Amniotic stem cell (primary cell): Measurements from ENCODE around the gene ABCB1.

ENCODE experiments used
- DNase-seq: peaks from one replicate; lab custom pipeline; 2025; lab: John Stamatoyannopoulos, UW

The ABCB1 gene

DNA sequence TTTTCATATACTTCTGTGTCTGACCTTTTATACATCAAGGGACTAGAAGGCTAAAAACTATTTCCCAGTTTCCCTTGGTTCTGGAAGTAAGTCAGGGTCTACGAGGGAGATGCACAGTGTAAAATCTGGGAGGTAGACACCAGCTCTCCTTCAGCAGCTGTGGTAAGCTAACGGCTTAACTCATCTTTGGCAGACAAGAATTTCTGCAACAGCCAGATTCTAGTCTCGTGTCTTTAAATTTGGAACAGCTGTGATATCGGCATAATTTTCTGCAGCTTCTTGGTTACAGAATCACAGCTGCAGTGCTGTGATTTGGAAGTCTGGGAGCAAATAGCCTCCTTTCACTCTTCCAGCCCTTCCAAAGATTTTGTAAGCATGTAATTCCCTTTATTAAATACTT lies 87.8 kb downstream of the ABCB1 start:
- DNase-seq, result no peak

DNA sequence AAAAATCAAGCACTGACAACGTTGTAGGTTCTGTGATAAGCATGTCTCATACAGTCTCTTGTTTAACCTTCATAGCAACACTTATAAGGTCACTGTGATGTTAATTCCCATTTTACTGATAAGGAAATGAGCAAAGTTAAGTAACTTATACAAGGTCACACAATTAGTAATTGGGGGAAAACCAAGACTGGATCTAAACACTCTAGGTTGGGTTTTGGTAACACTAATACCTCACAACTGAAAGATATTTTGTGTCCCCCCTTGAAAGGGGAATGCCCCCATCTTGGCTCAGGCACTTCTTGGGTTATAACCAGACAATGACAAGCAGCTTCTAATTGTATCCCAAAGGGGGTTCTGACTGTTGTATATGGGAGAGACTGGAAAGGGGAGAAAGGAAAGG lies 89.2 kb downstream of the ABCB1 start:
- no peak for DNase-seq

DNA sequence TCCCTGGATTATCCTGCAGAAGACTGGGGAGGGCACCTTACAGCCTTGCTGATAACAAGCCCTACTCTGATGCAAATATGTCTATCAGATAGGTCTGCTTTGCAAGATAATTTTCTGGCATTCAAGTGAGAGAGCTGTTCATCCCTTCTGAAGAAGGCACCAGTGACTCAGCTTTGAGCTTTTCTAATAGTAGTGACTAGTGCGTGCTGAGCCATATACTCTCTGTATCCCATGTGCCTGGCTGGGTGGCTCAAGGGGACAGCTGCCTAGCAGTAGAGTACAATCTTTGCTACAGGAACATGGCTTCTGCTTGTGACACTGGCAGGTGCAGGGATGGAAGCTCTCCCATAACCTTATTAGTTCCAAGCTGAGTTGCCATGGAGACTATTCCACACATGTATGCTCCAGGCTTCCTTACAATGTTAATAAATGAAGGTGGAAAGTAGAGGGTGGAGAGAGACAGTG lies 90.2 kb downstream of the ABCB1 start:
- no peak for DNase-seq

DNA sequence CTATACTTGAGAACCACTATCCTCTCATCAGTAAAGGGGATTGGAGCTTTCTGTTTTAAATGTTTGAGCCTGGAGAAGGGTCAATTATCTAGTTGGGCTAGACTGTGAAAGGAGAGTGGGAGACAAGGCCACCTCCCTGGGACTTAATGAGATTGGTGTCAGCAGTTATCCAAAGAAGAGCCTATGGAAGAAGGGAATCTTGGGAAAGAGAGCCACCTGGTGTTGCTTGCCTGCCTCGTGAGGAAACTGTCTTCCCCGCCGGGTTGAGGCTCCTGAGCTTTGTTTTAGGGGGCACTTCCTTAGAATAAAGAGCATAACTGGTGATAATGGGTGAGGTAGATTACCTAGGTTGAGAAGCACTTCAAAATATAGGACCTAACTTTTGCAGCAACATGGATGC lies 93.2 kb downstream of the ABCB1 start:
- no peak for DNase-seq

DNA sequence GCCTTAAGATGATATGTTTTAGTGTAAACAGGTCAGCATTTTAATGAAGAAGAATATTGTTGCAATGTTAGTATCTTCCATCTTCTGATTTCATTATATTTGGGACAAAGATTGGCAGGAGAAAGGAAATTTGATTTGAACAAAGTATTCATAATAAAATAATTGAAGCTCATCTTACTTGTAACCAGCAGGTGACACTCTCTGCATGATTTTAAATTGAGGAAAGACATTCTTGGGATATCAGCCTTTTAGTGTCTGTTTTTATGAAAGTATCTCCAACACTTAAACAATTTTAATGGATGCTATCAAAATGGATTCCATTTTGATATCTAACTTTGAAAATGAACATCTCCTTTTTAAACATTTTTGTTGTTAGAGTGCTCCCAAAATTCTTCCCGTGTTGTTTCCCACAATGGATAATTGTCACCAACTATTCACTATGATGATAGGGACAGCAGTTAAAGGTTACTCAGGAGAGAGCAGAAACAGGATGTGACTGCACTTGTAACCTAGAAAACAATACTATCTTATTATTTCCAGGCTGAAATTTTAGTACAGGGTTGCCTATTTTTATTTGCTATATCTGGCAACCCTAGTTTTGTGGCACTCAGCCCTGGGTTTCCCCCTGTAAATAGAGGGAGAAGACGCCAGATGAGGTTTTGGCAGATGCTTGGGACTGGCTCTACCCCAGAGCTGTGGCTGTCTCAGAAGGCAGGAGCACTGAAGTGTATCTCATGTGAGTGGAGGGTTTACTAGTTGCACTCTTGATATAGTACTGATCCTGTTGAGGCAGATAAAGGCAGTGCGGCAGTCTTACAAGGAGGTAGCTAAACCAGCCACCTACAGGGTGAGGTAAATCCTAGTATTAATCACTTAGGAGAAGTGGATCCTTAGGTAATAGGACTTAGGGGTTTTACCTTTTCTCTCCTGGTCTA lies 94.2 kb downstream of the ABCB1 start:
- DNase-seq, result no peak

DNA sequence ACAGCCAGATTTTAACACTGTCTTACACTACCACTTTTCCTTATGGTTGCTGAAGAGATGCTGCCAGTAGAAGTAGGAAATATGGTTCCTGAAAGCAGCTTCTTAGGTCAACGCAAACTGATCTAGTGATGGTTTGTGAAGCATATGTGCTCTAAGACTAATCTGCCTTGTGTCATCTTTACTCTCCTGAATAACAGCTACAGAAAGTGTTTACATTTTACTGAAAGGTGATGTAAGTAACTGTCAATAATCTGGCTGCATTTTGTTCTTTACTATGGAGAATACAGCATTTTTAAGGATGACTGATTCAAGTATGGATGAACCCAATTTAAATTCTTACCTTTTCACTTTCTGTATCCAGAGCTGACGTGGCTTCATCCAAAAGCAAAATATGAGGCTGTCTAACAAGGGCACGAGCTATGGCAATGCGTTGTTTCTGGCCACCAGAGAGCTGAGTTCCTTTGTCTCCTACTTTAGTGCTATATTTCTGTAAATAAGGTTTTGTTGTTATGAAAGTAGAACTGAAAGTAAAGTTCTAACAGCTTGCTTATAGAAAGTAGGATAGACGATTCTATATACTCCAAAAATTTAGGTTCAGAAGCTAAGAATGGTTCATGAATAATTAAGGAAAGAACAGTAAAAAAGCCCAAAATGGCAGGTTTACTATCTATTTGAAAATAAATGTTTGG lies 95.0 kb downstream of the ABCB1 start:
- DNase-seq, result no peak

DNA sequence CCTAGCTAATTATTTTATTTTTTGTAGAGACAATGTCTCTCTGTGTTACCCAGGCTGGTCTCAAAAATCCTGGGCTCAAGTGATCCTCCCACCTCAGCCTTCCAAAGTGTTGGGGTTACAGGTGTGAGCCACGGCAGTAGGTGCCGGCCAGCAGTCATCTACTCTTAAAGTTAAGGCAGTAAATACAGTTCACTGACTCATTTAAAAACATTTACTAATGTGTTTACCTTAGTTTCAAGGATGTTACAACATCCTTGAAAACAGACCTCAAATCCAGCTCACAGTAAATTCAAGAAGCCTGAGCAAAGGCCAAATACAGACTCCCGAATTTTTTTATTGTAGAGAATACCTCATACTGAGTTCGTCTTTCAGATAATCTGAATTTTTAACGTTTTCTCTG lies 95.6 kb downstream of the ABCB1 start:
- DNase-seq, result no peak

DNA sequence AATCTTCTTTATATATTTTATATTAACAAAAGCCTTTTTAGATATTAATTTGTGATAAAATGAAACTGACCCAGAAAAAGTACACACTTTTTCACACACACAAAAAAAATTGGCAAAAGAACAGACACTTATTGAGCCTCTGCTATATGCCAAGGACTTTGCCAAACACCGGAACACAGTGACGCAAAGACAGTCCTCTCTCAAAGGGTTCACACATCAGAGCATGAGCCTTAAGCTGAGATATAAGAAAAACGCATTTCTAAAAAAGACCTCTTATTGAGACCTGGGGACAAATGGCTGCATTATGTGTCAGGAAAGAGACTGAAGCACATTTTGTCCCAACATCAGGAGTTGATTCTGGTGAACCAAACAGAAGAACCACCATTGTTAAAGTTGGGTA lies 101.2 kb downstream of the ABCB1 start:
- no peak for DNase-seq

DNA sequence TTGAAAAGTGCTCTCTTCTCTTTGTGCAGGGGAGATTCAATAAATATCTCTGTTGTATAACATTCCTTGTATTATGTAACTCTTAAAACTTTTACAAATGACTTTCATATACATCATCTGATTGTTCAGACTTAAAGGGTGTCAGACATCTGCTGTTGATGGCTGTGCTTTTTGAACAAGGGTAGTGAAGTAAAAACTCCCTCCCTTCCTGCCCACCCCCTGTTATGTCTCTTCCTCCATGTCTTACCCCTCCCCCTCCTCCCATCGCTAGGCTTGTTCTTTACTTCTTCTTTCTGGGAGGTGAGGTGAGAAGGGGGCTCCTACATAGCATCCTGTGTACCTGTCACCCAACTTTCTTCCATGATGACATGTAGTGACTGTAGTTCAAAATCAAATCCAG lies 101.8 kb downstream of the ABCB1 start:
- DNase-seq, result no peak

DNA sequence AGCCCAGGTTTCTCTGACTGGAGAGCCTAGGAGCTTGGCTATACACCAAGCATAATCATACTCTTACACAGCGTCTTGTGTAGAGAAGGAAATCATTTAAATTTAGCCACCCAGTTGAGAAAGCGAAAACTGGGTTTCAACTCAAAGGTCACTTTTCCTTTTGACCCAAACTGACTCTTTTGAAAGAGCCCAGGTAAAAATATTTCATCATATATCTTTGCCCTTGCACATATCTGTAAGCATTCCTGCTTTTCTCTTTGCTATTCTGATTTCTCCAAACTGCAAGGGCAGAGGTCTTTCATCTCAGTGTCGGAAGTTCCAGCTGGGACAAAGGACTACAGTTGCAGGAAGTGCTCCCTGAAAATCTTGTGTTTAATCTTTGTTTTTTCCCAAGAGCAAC lies 103.2 kb downstream of the ABCB1 start:
- no peak for DNase-seq

DNA sequence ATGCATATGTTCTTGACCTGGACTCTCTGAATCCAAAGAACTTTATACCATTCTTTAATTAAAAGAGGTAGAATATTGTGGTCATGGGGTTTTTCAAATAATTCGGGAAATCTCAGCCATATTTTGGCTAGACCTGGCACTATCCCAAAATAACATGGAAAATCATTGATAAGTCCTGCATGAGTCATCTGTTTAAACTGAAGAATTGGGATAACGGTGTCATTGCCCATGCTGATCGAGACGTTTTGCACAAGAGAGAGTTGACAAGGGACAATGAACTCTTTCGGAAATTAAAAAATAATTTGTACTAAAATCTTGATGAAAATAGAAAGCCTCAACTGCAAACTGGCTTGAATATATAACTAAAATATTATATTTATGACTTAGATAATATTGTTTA lies 105.3 kb downstream of the ABCB1 start:
- no peak for DNase-seq

DNA sequence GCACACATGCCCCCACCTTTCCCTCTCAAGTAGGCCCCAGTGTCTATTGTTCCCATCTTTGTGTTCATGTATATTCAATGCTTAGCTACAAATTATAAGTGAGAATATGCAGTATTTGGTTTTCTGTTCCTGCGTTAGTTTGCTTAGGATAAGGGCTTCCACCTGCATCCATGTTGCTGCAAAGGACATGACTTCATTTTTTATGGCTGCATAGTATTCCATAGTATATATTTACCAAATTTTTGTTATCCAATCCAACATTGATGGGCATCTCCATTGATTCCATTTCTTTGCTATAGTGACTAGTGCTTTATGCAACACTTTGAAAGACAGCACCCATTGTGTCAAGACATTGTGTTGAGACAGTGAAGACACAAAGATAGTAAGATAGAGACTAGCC lies 106.2 kb downstream of the ABCB1 start:
- DNase-seq, result no peak

DNA sequence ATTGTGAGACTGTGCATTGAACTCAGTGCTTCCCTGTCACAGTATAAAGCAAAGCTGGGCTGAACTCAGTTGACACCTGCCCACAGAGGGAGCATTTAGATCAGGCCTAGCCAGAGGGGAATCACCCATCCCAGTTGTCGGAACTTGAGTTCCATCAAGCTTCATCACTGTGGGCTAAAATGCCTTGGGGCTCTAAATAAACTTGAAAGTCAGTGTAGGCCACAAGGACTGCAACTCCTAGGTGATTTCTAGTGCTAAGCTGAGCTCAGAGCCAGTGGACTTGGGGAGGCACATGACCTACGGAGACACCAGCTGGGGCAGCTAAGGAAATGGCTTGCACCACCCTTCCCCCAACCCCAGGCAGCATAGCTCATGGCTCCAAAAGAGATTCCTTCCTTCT lies 117.6 kb downstream of the ABCB1 start:
- DNase-seq, result no peak

DNA sequence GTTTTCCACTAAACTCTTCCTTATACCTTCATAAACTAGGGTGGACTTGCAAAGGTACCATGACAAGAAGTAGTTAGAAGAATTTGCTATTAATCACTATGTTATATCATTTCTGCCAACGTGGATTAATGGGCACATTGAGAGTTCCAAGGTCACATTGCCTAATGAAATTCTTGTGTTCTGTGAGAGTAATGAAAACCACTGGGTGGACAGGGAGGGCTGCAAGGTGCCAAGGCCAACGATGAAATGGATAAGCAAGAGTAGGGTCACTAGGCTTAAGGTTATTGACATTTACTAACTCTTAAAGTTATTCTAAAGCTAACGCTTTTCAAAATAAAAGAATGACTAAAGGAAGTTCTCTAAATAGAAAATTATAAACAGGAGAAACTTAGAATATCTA lies 118.6 kb downstream of the ABCB1 start:
- DNase-seq, result no peak

DNA sequence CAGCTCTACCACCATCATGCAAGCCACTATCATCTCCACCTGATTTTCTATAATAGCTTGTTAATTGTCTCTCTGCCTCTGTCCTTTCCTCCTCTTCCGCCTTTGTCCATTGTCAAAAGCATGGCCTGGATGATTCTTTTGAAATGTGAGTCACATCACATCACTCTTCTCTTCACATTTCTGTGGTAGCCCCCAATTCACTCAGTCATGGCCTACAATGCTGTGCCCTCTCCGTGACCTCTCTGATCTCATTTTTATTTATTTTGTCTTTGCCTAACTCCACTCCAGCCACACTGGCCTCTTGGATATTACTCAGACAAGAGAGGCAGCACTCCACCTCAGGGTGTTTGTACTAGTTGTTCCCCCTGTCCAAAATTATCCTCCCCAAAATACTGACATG lies 120.3 kb downstream of the ABCB1 start:
- no peak for DNase-seq

DNA sequence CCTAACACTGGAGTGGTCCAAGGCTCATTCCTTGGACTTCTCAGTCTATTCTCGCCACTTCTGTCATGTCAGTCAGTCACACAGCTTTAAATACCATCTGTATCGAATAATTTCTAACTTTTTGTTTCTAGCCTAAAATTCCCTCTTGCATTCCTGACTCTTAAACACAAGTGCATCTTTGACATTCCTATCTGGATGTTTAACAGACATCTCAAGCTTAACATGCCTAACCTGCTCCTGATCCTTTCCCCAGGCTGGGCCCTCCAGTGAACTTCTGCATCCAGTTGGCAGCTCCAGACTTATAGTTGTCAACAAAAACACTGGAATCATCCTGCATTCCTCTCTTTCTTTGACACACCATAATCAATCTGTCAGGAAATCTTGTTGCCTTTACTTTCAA lies 120.7 kb downstream of the ABCB1 start:
- DNase-seq, result no peak

DNA sequence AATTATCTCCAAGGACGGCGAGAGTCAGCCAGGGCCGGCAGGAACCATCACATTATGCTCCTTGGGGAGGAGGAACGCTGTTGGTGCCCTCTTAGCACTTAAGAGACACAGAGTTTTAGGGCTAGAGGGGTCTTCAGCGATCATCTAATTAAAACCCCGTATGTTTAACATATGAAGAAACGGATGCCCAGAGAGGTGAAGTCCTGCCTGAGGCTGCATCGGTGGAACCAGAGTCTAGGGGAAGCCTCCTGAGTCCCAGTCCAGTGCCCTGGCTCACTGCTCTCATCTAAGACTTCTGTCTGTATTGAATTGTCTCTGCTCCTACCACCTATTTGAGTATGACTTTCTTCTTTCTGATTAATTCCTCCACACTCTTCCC lies 124.5 kb downstream of the ABCB1 start:
- DNase-seq, result no peak

DNA sequence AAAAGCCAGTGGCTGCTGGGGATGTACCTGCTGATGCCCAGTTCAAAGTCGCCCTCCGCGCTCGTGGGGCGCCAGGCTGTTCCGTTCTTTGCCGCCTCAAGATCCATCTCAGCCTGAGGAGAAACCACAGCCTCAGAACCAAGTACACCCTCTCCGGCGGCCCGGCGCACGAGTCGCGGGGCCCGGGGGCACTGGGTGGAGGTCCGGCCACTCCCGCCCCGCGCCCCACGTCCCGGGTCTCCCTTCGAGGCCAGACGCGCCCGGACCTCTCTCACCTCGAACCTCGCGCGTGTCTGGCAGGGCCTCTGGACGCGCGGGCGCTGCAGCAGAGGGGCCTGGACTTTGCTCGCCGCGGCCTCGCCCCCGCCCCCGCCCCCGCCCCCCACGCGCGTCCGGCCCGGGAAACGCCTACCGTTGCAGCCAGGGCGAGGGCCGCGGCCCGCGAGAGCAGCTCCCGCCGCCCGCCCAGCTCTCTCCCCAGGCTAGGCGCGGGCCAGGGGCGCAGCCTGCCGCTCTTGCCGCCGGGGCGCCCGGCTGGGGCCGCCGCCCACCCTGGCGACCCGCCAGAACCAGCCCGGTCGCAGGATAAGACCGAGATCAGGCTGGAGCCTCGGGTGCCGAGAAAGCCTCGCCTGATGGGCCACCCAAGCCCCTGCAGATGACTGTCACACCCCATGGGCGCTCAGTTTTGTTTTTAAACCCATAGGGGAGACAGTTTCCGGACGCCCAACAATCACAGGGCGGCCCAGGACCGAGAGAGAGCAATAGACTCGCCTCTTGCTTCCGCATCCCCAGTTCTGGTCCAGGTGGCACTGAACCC lies 125.1 kb downstream of the ABCB1 start, which contains the start of gene ABCB4:
TSS of gene ABCB4 (minus strand) at position 322 of the 820 bp plus-strand sequence. CDS start at position 107, 215 bp downstream.
- DNase-seq, result no peak

DNA sequence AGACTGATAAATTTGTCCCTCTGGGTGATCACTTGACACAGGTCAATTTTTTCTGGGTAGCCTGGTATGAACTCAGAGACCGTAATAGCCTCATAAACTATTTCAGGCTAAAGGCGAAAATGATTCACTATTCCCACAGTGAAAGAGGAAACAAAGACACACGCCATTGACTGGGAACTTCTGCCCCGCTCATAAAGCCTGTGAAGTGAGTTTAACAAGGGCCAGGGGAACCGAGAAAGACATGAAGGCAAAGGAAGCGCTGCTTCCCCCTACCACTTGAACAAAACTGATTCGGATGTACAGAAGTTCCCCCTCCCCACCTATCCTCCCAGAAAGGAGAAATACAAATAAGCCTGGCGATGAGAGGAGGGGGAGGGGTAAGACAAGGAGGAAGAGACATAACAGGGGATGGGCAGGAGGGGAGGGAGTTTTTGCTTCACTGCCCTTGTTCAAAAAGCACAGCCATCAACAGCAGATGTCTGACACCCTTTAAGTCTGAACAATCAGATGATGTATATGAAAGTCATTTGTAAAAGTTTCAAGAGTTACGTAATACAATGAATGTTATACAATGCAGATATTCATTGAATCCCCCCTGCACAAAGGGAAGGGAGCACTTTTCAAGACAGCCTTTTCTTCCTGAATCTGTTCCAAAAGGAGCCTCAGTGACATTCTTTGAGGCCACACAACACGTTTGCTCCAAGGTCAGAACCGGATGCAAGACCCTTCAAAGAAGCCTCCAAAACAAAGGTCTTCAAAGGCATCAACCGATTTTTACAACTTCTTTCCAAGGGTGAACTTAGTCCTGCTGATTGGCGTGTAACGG lies 125.9 kb downstream of the ABCB1 start:
- DNase-seq, result no peak

DNA sequence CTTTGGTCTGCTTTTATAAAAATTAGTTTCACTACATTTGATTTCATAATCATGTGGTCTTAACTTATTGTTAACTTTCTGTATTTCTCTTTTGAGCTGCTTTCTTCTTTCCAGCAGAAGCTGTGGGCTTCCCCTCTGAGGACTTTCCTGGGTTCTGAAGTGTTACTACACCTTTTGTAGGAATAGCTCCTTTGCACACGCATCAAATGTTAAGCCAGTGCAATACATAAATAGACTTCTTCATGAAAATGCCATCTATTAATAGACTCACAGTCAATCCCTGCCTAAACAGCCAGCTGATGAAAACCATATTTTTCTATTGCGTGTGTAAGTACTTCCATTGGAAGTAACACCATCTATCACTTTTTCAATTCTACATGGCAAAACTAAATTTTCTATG lies 126.7 kb downstream of the ABCB1 start:
- DNase-seq, result no peak

DNA sequence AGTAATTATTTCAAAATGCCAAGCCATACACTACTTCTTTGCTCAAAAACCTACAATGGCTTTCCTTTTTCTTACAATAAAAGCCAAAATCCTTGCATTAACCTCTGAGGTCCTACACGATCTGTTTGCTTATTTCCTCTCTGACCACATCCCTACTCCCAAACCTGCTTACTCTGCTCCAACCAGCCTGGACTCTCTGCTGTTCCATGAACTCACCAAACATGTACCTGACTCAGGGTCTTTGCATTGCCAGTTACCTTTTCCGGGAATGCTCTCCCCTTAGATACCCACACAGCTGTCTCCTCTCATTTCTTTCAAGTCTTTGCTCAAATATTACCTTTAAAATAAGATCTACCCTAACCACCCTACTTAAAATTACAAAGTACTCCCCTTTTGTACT lies 127.5 kb downstream of the ABCB1 start:
- no peak for DNase-seq

DNA sequence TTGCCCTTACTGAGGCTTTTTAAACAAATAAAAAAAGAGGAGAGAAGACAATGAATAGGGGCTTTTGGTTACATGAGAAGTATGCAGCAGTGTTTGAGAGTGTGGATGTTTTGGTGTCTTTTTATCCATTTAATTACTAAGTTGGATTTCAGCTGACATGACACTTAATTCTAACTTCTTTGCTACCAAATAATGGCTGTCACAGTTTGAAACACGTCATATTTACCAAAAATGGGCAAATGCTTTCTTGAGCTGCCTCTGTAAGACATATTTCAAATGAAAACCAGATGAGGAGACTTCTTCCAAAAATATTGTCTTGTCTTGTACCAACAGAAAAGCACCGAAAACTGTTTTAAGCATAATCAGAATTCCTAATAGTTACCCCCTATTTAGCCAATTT lies 129.2 kb downstream of the ABCB1 start:
- no peak for DNase-seq
